IPS DF 4.7 (cell line): ENCODE measurements around the gene KCTD1.

ENCODE experiments used
- DNase-seq: peaks from one replicate; pipeline ENCODE4 v3.0.0-alpha.2; 2013; ENCODE audit warnings: low spot score; ENCODE audit errors: extremely low read depth

KCTD1 gene

GRCh38 chr18:26429535-26430226, 118.7 kb downstream of the KCTD1 start:
- no peak for DNase-seq

GRCh38 chr18:26425148-26425531, 123.2 kb downstream of the KCTD1 start:
- DNase-seq, result no peak

GRCh38 chr18:26424428-26425147, 123.8 kb downstream of the KCTD1 start:
- DNase-seq, result no peak

GRCh38 chr18:26422472-26423162, 125.7 kb downstream of the KCTD1 start:
- DNase-seq, result no peak

- no peak for DNase-seq
Measured at GRCh38 chr18:26421931-26422330, 126.4 kb downstream of the KCTD1 start.

- no peak for DNase-seq
Measured at GRCh38 chr18:26421503-26421902, 126.8 kb downstream of the KCTD1 start.

- DNase-seq, result no peak
Measured at GRCh38 chr18:26419746-26420145, 128.6 kb downstream of the KCTD1 start.

- no peak for DNase-seq
Measured at GRCh38 chr18:26418225-26418624, 130.1 kb downstream of the KCTD1 start.

- DNase-seq, result no peak
Measured at GRCh38 chr18:26417190-26417589, 131.2 kb downstream of the KCTD1 start.

- no peak for DNase-seq
Measured at GRCh38 chr18:26416652-26417150, 131.7 kb downstream of the KCTD1 start.

- no peak for DNase-seq
Measured at GRCh38 chr18:26415631-26416030, 132.7 kb downstream of the KCTD1 start.

- peak; percentile 33 for DNase-seq
Measured at GRCh38 chr18:26414901-26415440, 133.4 kb downstream of the KCTD1 start.

GRCh38 chr18:26409091-26409490, 139.3 kb downstream of the KCTD1 start:
- no peak for DNase-seq

- DNase-seq, result no peak
Measured at GRCh38 chr18:26407736-26408601, 140.4 kb downstream of the KCTD1 start.

GRCh38 chr18:26406854-26407517, 141.4 kb downstream of the KCTD1 start:
- no peak for DNase-seq

- DNase-seq, result no peak
Measured at GRCh38 chr18:26406324-26406723, 142.0 kb downstream of the KCTD1 start.

GRCh38 chr18:26405190-26405801, 143.1 kb downstream of the KCTD1 start:
- no peak for DNase-seq
